ENCODE data around the gene TBC1D22A. TPM values are rescaled to one million over a fixed set of nuclear protein-coding genes. Genes with fewer than 3 reads are reported as not detected.

TBC1D22A gene
- total and polyA plus RNA-seq, 2 experiments from 2014 or later: 9.6 to 13.3 TPM

DNA sequence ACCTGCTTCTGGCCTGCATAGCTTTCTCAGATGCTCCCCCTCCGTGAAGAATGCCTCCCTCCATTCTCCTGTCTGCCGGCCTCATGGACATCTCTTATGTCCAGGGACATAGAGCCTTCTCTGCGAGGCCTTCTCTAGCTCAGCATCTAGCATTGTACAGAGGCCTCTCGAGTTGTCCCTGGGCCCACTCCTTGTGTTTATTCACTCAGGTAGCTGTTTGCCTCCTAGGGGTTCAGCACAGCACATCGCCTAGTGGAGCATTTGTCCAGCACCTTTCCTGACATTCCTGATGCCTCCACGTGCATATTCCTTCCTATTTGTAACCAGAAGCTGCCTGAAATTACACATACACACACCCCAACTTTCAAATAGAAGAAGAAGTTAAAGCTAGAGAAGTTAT, 101.3 kb downstream of the TBC1D22A start:
- Histone ChIP-seq H4K20me1 (replicated peaks; ENCODE audit: insufficient read depth) (peaks cover 9% of the 10 kb centered on the region; the same call in 1 of the 2 replicates), H3K4me1 (ENCODE audit: insufficient read depth) (peaks cover 13% of the 10 kb centered on the region; the same call in 1 of the 2 replicates), H3K27ac (ENCODE audit: low read depth) (no peak overlapping the region; the same call in 1 of the 2 replicates), H3K4me3 (no peak overlapping the region), H2AFZ (no peak overlapping the region), H3F3A (replicated peaks; ENCODE audit: low read depth) (no peaks in the 10 kb centered on the region), H3K36me3 (ENCODE audit: insufficient read depth) (no peaks in the 10 kb centered on the region), H3K79me2 (replicated peaks; ENCODE audit: insufficient read depth) (no peaks in the 10 kb centered on the region), H3K9me2 (ENCODE audit: insufficient read depth) (no peaks in the 10 kb centered on the region), H3K4me2 (no peak overlapping the region), H3K27me3 (ENCODE audit: insufficient read depth) (no peaks in the 10 kb centered on the region)
- Mint-ChIP-seq H3K4me3 (no peak overlapping the region), H3K4me1 (peaks cover 22% of the 10 kb centered on the region), H3K27me3 (ENCODE audit: insufficient read depth, low read depth, poor library complexity) (peaks cover 10% of the 10 kb centered on the region), H3K36me3 (ENCODE audit: low read depth) (peaks cover 10% of the 10 kb centered on the region; the same call in 1 of the 3 replicates), H3K27ac (no peak overlapping the region; the same call in 1 of the 2 replicates), H3K9me3 (no peaks in the 10 kb centered on the region)
- TF ChIP-seq, protein P1, sequence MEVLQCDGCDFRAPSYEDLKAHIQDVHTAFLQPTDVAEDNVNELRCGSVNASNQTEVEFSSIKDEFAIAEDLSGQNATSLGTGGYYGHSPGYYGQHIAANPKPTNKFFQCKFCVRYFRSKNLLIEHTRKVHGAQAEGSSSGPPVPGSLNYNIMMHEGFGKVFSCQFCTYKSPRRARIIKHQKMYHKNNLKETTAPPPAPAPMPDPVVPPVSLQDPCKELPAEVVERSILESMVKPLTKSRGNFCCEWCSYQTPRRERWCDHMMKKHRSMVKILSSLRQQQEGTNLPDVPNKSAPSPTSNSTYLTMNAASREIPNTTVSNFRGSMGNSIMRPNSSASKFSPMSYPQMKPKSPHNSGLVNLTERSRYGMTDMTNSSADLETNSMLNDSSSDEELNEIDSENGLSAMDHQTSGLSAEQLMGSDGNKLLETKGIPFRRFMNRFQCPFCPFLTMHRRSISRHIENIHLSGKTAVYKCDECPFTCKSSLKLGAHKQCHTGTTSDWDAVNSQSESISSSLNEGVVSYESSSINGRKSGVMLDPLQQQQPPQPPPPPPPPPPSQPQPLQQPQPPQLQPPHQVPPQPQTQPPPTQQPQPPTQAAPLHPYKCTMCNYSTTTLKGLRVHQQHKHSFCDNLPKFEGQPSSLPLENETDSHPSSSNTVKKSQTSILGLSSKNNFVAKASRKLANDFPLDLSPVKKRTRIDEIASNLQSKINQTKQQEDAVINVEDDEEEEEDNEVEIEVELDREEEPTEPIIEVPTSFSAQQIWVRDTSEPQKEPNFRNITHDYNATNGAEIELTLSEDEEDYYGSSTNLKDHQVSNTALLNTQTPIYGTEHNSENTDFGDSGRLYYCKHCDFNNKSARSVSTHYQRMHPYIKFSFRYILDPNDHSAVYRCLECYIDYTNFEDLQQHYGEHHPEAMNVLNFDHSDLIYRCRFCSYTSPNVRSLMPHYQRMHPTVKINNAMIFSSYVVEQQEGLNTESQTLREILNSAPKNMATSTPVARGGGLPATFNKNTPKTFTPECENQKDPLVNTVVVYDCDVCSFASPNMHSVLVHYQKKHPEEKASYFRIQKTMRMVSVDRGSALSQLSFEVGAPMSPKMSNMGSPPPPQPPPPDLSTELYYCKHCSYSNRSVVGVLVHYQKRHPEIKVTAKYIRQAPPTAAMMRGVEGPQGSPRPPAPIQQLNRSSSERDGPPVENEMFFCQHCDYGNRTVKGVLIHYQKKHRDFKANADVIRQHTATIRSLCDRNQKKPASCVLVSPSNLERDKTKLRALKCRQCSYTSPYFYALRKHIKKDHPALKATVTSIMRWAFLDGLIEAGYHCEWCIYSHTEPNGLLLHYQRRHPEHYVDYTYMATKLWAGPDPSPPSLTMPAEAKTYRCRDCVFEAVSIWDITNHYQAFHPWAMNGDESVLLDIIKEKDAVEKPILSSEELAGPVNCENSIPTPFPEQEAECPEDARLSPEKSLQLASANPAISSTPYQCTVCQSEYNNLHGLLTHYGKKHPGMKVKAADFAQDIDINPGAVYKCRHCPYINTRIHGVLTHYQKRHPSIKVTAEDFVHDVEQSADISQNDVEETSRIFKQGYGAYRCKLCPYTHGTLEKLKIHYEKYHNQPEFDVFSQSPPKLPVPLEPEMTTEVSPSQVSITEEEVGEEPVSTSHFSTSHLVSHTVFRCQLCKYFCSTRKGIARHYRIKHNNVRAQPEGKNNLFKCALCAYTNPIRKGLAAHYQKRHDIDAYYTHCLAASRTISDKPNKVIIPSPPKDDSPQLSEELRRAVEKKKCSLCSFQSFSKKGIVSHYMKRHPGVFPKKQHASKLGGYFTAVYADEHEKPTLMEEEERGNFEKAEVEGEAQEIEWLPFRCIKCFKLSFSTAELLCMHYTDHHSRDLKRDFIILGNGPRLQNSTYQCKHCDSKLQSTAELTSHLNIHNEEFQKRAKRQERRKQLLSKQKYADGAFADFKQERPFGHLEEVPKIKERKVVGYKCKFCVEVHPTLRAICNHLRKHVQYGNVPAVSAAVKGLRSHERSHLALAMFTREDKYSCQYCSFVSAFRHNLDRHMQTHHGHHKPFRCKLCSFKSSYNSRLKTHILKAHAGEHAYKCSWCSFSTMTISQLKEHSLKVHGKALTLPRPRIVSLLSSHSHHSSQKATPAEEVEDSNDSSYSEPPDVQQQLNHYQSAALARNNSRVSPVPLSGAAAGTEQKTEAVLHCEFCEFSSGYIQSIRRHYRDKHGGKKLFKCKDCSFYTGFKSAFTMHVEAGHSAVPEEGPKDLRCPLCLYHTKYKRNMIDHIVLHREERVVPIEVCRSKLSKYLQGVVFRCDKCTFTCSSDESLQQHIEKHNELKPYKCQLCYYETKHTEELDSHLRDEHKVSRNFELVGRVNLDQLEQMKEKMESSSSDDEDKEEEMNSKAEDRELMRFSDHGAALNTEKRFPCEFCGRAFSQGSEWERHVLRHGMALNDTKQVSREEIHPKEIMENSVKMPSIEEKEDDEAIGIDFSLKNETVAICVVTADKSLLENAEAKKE (CRISPR knock-in tag; IDR thresholded peaks at IDR 0.05): no peak
- TF ChIP-seq, protein P2, sequence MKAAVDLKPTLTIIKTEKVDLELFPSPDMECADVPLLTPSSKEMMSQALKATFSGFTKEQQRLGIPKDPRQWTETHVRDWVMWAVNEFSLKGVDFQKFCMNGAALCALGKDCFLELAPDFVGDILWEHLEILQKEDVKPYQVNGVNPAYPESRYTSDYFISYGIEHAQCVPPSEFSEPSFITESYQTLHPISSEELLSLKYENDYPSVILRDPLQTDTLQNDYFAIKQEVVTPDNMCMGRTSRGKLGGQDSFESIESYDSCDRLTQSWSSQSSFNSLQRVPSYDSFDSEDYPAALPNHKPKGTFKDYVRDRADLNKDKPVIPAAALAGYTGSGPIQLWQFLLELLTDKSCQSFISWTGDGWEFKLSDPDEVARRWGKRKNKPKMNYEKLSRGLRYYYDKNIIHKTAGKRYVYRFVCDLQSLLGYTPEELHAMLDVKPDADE (IDR thresholded peaks at IDR 0.05): no peak
- TF ChIP-seq JUNB (IDR thresholded peaks at IDR 0.05; ENCODE audit: unreplicated experiment) (no peak), EZH2 (IDR thresholded peaks at IDR 0.05; ENCODE audit: low read depth, unreplicated experiment) (no peak), STAT1 (IDR thresholded peaks at IDR 0.05; ENCODE audit: unreplicated experiment) (no peak), ZNF114 (CRISPR knock-in tag; IDR thresholded peaks at IDR 0.05) (no peak), POLR2AphosphoS5 (IDR thresholded peaks at IDR 0.05; ENCODE audit: low read depth) (no peak), ZNF331 (CRISPR knock-in tag; IDR thresholded peaks at IDR 0.05; ENCODE audit: low read depth) (no peak), EZH2phosphoT487 (IDR thresholded peaks at IDR 0.05; ENCODE audit: unreplicated experiment) (no peak), NANOG (IDR thresholded peaks at IDR 0.05; ENCODE audit: borderline replicate concordance) (no peak), CREB1 (CRISPR knock-in tag; IDR thresholded peaks at IDR 0.05; ENCODE audit: low read depth) (no peak)
- TF ChIP-seq, protein P3, sequence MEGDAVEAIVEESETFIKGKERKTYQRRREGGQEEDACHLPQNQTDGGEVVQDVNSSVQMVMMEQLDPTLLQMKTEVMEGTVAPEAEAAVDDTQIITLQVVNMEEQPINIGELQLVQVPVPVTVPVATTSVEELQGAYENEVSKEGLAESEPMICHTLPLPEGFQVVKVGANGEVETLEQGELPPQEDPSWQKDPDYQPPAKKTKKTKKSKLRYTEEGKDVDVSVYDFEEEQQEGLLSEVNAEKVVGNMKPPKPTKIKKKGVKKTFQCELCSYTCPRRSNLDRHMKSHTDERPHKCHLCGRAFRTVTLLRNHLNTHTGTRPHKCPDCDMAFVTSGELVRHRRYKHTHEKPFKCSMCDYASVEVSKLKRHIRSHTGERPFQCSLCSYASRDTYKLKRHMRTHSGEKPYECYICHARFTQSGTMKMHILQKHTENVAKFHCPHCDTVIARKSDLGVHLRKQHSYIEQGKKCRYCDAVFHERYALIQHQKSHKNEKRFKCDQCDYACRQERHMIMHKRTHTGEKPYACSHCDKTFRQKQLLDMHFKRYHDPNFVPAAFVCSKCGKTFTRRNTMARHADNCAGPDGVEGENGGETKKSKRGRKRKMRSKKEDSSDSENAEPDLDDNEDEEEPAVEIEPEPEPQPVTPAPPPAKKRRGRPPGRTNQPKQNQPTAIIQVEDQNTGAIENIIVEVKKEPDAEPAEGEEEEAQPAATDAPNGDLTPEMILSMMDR (conservative IDR thresholded peaks at IDR 0.05; ENCODE audit: low read depth in 2 of 2): no peak
- TF ChIP-seq, protein P4, sequence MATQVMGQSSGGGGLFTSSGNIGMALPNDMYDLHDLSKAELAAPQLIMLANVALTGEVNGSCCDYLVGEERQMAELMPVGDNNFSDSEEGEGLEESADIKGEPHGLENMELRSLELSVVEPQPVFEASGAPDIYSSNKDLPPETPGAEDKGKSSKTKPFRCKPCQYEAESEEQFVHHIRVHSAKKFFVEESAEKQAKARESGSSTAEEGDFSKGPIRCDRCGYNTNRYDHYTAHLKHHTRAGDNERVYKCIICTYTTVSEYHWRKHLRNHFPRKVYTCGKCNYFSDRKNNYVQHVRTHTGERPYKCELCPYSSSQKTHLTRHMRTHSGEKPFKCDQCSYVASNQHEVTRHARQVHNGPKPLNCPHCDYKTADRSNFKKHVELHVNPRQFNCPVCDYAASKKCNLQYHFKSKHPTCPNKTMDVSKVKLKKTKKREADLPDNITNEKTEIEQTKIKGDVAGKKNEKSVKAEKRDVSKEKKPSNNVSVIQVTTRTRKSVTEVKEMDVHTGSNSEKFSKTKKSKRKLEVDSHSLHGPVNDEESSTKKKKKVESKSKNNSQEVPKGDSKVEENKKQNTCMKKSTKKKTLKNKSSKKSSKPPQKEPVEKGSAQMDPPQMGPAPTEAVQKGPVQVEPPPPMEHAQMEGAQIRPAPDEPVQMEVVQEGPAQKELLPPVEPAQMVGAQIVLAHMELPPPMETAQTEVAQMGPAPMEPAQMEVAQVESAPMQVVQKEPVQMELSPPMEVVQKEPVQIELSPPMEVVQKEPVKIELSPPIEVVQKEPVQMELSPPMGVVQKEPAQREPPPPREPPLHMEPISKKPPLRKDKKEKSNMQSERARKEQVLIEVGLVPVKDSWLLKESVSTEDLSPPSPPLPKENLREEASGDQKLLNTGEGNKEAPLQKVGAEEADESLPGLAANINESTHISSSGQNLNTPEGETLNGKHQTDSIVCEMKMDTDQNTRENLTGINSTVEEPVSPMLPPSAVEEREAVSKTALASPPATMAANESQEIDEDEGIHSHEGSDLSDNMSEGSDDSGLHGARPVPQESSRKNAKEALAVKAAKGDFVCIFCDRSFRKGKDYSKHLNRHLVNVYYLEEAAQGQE (IDR thresholded peaks at IDR 0.05; ENCODE audit: unreplicated experiment): no peak
- ATAC-seq (no peak; the same call in 2 of the 3 replicates), DNase-seq (ENCODE audit: low spot score) (no peak)
